HL-60/S4 (cell line): ENCODE data around the gene IFNGR1.
"Not testable (repeated sequence)": the region's sequence is repeated elsewhere in the genome, so short reads cannot be mapped to it uniquely, and the experiment has no call there.

Experiments
- in situ Hi-C: fragments of 300-500 bp; cut with MboI; formaldehyde crosslinking; loops from 2 replicates; pipeline ENCODE4 v1.14.3; 2022; ENCODE audit warnings: low sequenced_read_pairs

IFNGR1 gene

DNA sequence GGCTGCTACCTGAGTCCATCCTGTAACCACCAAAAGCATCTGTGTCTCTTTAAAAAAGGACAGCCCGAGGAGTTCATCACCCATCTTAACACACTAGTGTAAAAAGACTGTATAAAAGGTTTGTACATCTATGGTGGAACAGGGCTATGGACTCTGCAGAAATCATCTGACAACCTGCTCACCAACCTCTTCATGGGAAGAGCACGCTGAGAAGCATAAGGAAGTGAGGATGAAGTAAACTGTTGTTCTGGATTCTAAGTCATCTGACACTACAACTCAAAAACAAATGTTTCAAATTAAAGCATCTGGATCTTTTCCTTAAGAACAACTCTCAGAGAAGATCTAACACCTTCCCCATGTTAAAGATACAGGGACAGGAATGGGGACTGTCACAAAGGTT lies 5.4 kb downstream of the IFNGR1 start:
- in situ Hi-C loops: no loop called here

GRCh38 chr6:137213331-137213740 lies 5.8 kb downstream of the IFNGR1 start:
- in situ Hi-C loops: no loop called here

DNA sequence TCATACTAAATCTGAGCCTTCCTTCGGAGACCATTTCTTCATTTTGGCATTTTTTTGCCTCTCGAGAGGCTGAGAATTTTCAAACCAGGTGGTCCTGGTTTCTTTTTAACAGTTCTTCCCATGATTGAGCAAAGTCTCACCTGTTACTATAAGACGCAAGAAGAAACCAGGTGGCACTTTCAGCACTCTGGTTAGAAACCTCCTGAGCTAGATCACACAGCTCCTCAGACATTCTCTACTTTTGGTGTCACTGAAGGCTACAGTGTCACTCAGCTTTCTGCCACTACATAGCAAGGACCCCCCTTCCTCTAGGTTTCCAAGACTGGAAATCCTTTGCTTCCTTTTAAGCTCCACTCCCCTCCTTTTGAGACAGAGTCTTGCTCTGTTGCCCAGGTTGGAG lies 7.3 kb downstream of the IFNGR1 start:
- in situ Hi-C loops: no loop called here

GRCh38 chr6:137210903-137211302 lies 8.3 kb downstream of the IFNGR1 start:
- in situ Hi-C loops: no loop called here

DNA sequence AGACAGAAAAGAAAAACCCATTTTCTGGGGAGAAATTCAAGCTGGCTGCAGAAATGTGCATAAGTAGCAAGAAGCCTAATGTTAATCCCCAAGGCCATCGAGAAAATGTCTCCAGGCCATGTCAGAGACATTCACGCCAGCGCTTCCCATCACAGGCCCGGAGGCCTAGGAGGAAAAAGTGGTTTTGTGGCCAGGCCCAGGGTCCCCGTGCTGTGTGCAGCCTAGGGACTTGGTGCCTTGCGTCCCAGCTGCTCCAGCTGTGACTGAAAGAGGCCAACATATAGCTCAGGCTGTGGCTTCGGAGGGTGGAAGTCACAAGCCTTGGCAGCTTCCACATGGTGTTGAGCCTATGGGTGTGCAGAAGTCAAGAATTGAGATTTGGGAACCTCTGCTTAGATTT lies 10.9 kb downstream of the IFNGR1 start:
- in situ Hi-C loops: no loop called here

GRCh38 chr6:137207457-137207856 lies 11.7 kb downstream of the IFNGR1 start:
- in situ Hi-C loops: not testable (repeated sequence)

- in situ Hi-C loops: no loop called here
Observed at GRCh38 chr6:137206577-137206976, 12.6 kb downstream of the IFNGR1 start.

GRCh38 chr6:137203256-137203655 lies 15.9 kb downstream of the IFNGR1 start:
- in situ Hi-C loops: no loop called here

- in situ Hi-C loops: no loop called here
Observed at GRCh38 chr6:137202078-137202477, 17.1 kb downstream of the IFNGR1 start.

DNA sequence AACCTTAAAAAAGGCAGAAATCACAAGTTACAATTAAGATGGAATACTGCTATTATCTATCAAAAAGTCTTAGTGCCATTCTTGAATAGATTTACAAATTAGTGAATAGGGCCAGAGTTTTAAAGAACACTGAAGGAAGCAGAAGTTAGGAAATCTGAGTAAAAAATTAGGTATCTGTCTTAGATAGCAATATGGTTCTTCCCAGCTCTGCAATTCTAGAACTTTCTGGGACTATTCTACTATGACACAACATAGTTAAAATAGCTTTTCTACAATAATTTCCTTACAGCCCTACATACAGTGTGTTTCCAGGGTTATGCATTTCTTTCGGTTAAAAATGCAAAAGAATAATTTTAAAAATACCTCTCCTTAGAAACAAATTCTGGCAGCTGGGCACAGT lies 18.2 kb downstream of the IFNGR1 start:
- in situ Hi-C loops: no loop called here

DNA sequence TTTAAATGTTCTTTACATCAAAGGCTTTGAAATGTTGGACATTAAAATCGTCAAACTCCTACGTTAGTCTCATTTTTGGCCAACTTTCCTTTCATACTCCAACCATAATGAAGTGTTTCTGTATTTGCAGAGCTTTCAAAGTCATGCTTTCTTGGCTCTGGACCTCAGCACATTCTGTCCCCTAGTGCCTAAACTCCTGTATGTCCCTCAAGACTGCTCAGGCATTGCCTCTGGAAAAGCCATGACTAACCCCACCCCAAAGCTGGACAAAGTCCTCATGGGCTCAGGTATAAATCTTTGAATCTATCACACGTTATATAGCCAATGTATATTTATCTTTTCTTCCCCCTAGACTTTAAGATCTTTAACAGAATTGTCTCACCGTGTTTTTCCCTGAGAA lies 18.9 kb downstream of the IFNGR1 start:
- in situ Hi-C loops: no loop called here

- in situ Hi-C loops: no loop called here
Observed at GRCh38 chr6:137197684-137198645, 21.2 kb downstream of the IFNGR1 start.

DNA sequence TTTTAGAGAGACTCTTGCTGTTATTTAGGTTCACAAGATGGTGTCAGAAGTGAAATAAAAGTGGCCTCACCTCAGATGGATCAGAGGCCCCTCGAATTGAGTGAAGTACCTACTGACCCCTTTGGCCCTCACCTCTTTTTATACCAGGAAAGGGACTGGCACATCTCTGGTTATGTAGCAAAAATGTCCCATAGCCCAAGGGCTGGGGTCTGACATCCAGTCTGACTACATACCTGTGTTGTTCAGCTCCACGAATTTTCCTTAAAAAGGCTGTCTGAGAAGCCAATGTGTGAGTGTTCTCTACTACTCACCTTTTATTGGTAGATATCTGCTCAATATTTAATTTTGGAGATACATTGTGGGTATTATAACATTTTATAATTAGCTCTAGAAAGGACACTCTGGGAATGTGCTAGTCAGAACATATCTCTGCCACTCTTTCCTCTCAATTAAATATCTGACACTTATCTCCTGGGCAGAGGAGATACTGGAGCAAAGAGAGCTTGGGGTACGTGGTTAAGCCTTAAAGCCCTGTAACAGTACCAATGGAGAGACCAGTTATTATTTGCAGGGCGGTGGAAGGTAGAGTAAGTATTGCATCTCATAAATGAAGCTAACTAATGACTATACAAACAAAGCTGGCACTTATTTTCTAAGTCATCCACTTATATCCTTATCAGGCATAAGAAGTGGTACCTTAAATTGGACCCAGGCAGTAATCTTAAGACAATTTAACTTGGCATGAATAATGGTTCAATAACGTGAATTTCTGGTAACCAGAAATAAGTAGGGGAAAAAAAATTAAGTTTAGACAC lies 25.7 kb downstream of the IFNGR1 start:
- in situ Hi-C loops: no loop called here

DNA sequence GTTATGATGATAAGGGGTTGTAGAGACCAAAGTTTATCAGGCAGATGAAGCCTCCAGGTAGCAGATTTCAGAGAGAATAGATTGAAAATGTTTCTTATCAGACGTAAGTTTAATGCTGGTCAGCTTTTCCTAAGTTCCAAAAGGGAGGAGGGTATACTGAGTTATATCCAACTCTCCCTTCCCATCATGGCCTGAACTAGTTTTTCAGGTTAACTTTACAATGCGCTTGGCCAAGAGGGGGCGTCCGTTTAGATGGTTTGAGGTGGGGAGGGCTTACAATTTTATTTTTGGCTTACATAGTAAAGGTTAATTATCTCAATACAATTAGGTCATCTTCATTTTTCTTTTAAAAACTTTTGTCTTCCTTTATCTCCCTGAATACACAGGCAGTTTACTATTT lies 26.4 kb downstream of the IFNGR1 start:
- in situ Hi-C loops: no loop called here

DNA sequence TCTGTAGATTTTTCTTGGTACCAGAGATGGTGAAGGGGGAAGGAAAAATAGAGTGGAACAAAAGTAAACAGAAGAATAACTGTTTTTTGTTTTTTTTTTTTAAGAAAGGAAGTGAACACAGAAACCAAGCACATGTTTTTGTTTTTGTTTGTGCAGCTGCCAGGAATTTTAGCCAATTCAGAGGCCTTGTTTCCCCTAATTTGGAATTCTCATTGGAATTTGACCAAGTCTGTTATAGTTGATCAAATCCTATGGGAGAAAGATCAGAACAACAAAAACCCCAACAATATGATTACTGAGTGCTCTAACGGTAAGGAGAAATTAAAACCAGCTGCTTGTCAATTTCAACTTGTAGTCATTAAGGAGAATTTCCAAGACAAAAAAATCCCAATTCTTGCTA lies 27.5 kb downstream of the IFNGR1 start:
- in situ Hi-C loops: no loop called here

GRCh38 chr6:137191236-137191635 lies 27.9 kb downstream of the IFNGR1 start:
- in situ Hi-C loops: no loop called here

GRCh38 chr6:137190583-137191094 lies 28.5 kb downstream of the IFNGR1 start:
- in situ Hi-C loops: no loop called here

DNA sequence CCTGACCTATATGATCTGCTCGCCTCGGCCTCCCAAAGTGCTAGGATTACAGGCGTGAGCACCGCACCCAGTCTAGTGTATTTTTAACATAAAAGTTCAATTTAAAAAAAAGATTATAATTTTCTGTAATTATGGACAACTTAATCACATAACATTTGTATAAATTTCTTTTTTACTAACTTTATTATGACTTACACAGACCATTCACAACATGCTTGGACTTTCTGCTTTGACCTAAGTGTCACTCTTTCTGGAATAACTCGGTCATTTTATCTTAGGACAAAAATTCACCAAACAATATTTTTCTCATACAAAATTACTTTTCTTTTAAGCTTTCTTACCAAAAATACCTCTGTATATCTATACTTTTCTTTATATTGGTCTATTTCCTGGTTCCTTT lies 30.3 kb downstream of the IFNGR1 start:
- in situ Hi-C loops: no loop called here

DNA sequence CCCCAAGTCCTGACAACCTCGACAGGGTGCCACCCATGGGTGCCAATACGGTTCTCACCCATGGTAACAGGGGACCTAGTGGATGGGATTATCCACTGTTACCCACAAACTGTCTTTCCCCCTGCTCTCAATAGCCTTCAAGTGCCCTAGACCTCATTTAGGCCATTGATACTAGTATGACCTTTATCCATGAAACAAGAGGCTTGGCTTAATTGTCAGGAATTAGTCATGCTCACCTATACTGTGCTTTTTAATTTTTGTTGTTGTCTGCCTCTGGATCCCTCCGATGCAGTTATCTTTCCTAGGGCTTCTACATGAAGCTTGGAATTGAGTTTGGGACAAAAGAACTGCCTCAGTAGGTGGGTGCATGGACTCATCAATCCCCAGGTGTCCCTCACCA lies 33.9 kb downstream of the IFNGR1 start:
- in situ Hi-C loops: no loop called here

GRCh38 chr6:137182654-137183073 lies 36.5 kb downstream of the IFNGR1 start:
- in situ Hi-C loops: no loop called here

- in situ Hi-C loops: no loop called here
Observed at GRCh38 chr6:137181891-137182653, 37.1 kb downstream of the IFNGR1 start.
